GM18499 (cell line): ENCODE results near the gene ELK3.

Experiments used
- ATAC-seq: cut with Tn5 transposase; IDR thresholded peaks from one replicate; pipeline ENCODE4 v1.9.1; 2021; ENCODE audit warnings: moderate number of reproducible peaks; ENCODE audit not compliant: insufficient read depth, unreplicated experiment

The ELK3 gene

GRCh38 chr12:96228566-96229248, 34.5 kb downstream of the ELK3 start:
- ATAC-seq = no peak

DNA sequence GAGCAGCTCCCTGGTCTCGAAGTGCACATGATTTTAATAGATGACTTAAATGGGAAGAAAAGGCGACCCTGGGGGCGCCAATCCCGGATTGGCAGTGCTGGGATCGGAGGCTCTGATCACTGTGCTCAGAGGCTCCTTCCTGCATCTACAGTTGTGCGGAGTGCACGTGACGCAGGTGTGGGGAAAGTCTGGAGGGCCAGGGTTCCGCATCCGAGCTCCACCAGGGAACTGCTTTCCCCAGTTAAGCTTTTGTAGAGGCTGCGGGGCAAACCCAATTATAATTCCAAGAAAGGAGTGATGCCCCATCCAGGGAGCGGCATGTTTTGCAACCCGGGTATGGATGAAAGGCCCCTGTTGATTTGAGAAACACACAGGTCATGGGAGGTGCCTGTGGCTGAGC, 36.5 kb downstream of the ELK3 start:
- ATAC-seq = no peak

GRCh38 chr12:96233168-96233567, 39.0 kb downstream of the ELK3 start:
- no peak for ATAC-seq

GRCh38 chr12:96233939-96234461, 39.8 kb downstream of the ELK3 start:
- no peak for ATAC-seq

DNA sequence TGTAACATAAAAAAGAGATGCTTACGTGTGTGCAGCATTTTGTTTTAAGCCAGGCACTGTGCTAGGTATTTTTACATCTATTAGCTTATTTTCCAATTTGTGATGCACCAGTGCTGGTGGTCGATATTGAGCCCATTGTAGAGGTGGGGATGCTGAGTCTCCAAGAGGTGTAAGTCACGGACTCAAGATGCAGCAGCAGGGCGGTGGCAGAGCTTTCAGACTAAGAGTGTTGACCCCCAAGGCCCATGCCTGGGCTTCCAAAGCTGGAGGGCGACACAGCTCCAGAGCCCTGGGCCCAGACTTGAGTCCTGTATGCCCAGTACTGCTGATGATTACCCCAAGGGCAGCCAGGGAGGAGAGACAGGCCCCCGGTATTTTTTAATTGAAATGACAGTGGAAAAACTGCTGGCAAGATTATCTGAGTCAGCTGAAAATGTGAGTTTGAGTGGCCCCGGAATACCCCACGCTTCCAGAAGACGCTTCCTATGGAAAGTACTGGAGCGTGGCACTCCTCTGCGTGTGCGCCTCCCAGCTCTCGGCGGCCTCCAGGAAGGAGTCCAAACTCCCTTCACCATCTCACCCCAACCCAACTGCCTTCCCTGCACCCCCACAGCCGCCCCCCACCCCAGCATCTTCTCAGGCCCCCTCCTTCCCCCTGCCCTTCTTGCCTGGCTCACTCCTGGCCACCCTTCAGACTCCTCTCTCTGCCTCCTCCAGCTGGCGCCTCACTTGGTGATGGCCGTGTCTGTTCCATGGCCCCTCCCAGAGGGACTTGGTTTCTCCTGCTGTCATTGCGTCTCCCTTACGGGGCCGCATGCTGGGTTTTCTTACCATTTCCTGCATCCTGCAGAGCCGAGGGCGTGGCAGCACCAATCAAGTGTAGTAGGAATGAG, 40.7 kb downstream of the ELK3 start:
- no peak for ATAC-seq

- no peak for ATAC-seq
Observed at GRCh38 chr12:96235484-96235826, 41.3 kb downstream of the ELK3 start.

GRCh38 chr12:96236221-96236822, 42.1 kb downstream of the ELK3 start:
- ATAC-seq = no peak

DNA sequence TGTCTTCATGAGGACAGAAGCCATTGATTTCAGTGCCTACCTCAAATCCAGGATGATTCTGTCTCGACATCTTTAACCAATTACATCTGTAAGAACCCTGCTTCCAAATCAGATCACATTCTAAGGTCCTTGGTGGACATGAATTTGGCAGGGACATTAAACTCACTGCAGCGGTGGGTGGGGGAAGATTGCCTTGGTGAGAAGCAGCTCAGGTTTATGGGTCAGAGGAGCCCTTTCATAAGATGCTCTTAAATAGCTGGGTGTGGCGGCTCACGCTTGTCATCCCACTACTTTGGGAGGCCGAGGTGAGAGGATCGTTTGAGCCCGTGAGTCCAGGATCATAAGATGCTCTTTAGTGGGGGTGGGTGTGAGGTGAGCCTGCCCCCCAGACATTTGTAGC, 42.9 kb downstream of the ELK3 start:
- no peak for ATAC-seq

GRCh38 chr12:96237465-96238077, 43.4 kb downstream of the ELK3 start:
- ATAC-seq = no peak

- ATAC-seq = no peak
Observed at GRCh38 chr12:96238336-96239047, 44.3 kb downstream of the ELK3 start.

DNA sequence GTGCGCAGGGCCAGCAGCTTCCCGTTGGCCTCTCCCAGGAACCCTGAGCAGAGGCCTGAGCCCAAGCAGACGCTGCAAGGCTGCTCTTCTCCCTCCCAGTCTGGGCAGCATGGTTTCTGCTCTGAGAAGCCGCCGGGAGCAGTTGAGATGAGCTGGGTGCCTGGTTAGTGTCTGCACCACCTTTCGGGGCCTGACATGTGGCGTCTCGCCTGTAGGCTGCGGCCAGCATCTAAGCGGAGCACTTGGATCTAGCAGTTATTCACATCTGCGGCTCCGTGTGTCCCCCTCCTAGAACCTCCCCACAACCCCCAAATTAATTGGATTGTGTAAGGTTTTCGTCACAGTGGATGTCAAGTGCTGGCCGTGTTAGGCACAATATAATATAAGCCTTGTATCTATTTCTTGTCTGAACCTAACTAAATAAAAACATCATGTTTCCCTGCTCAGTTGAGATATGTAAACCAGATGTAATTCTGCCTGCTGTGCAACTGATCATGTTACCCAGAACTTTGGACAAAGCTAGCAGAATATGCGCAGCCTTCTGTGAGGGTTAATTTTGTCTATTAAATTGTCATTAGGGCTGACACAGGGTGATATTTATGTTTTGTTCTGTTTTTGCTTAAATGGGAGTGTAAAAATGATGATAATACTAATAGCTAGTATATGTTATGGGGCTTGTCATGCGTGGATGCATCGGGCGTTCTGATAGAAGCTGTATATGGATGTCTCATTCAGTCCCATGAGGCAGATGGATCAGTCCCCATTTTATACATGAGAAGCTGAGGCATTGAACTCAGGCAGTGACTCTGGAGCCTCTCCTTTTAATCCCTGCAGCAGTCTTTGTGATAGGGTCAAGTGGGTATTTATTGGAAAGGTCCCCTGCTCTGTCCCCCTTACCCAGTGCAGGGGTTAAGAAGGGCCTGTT, 45.8 kb downstream of the ELK3 start:
- no peak for ATAC-seq

DNA sequence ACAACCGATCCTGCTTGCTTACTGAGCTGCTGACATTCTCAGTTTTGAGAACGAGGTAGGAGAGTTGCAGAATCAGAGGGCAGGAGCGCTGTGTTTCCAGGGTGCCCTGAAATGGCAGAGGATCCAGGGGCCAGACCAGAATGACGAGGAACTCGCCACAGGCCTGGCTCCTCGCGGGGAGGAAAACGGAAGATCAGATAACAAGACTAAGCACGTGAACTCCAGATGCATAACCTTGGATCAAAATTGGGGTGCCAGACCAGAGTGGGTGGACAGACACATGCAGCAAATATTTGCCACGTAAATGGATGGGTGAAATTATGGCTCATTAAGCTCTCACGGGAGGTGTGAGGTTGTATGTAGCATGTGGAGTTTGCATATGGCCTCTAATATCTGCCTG, 46.5 kb downstream of the ELK3 start:
- no peak for ATAC-seq

- no peak for ATAC-seq
Observed at GRCh38 chr12:96241431-96241830, 47.3 kb downstream of the ELK3 start.

- no peak for ATAC-seq
Observed at GRCh38 chr12:96241846-96242256, 47.7 kb downstream of the ELK3 start.

- ATAC-seq = no peak
Observed at GRCh38 chr12:96242597-96242996, 48.4 kb downstream of the ELK3 start.

GRCh38 chr12:96244826-96245225, 50.7 kb downstream of the ELK3 start:
- no peak for ATAC-seq

DNA sequence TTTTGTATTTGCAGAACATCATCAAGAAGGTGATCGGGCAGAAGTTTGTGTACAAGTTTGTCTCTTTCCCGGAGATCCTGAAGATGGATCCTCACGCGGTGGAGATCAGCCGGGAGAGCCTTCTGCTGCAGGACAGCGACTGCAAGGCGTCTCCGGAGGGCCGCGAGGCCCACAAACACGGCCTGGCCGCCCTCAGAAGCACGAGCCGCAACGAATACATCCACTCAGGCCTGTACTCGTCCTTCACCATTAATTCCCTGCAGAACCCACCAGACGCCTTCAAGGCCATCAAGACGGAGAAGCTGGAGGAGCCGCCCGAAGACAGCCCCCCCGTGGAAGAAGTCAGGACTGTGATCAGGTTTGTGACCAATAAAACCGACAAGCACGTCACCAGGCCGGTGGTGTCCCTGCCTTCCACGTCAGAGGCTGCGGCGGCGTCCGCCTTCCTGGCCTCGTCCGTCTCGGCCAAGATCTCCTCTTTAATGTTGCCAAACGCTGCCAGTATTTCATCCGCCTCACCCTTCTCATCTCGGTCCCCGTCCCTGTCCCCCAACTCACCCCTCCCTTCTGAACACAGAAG, 52.8 kb downstream of the ELK3 start:
- ATAC-seq = no peak

DNA sequence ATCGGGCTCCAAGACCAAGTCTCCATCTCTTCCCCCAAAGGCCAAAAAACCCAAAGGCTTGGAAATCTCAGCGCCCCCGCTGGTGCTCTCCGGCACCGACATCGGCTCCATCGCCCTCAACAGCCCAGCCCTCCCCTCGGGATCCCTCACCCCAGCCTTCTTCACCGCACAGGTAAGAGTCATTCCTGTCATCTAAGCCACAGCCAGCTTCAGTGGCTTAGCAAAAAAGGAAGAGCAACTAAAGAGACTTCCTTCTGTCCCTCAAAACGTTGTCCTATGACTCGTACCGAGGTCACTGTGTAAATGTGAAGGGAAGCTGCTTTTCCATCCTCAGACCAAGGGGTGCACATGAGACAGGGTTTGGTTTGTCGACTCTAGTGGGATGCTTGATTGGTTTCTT, 53.4 kb downstream of the ELK3 start:
- no peak for ATAC-seq
